Stomach (tissue), 4 donors: Measurements from ENCODE around the gene ATP13A3.

ENCODE experiments used
- EP300 ChIP-seq: sonication (generic); formaldehyde crosslinking; IDR thresholded peaks from one replicate; pipeline ENCODE4 v1.6.1; 2017; ENCODE audit warnings: antibody characterized with exemption
- POLR2A ChIP-seq, 4 donors: fragments of 450-650 bp; IDR thresholded peaks; one replicate each; pipeline ENCODE4 v1.6.1; 2016; ENCODE audit warnings: antibody characterized with exemption in 4 of 4, control low read depth in 2 of 4, mild to moderate bottlenecking in 1 of 4, moderate library complexity in 1 of 4
- POLR2AphosphoS5 ChIP-seq, 3 donors: sonication (generic); formaldehyde crosslinking; IDR thresholded peaks; one replicate each; pipeline ENCODE4 v1.6.1; 2016; ENCODE audit warnings: antibody characterized with exemption in 3 of 3
- TF ChIP-seq, protein P1 (sequence below), 7 experiments: fragments of 450-650 bp in 4 of 7; fragments of 200-600 bp in 3 of 7; sonication (generic) in 3 of 7; IDR thresholded peaks; one replicate each; pipeline ENCODE4 v1.5.1; 2016 to 2019; ENCODE audit warnings: antibody characterized with exemption in 7 of 7, control low read depth in 2 of 7, mild to moderate bottlenecking in 1 of 7

DNA sequence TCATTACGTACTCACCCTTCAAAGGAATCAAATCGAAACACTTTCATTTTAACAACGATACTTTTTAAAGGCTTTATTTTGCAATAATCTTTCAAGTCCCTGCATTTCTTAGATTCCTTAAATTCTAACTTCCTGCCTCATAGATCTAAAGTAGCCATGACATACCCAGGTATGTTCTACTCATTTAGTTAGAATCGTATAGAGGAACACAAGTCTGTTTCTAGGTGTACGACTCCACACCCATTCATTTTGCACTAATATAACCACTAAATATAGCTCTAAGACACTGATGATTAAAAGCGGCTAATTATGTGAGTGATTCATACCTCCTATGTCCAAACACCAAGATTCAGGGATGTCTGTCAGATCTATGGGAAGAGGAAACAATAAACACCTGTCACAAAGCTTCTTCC is 1.3 kb downstream of the ATP13A3 start:
- TF ChIP-seq, protein P1, sequence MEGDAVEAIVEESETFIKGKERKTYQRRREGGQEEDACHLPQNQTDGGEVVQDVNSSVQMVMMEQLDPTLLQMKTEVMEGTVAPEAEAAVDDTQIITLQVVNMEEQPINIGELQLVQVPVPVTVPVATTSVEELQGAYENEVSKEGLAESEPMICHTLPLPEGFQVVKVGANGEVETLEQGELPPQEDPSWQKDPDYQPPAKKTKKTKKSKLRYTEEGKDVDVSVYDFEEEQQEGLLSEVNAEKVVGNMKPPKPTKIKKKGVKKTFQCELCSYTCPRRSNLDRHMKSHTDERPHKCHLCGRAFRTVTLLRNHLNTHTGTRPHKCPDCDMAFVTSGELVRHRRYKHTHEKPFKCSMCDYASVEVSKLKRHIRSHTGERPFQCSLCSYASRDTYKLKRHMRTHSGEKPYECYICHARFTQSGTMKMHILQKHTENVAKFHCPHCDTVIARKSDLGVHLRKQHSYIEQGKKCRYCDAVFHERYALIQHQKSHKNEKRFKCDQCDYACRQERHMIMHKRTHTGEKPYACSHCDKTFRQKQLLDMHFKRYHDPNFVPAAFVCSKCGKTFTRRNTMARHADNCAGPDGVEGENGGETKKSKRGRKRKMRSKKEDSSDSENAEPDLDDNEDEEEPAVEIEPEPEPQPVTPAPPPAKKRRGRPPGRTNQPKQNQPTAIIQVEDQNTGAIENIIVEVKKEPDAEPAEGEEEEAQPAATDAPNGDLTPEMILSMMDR (IDR thresholded peaks at IDR 0.05): no peak
- TF ChIP-seq POLR2A (IDR thresholded peaks at IDR 0.05): no peak
- no peak for TF ChIP-seq POLR2AphosphoS5 (IDR thresholded peaks at IDR 0.05)
- TF ChIP-seq EP300: no peak
